Suprapubic skin (tissue), 4 donors: Measurements from ENCODE around the gene MUC5B.

Experiments
- EP300 ChIP-seq: sonication (generic); formaldehyde crosslinking; IDR thresholded peaks from one replicate; pipeline ENCODE4 v1.6.1; 2017; ENCODE audit warnings: antibody characterized with exemption
- POLR2AphosphoS5 ChIP-seq, 3 donors: sonication (generic); formaldehyde crosslinking; IDR thresholded peaks; one replicate each; pipeline ENCODE4 v1.6.1; 2017; ENCODE audit warnings: antibody characterized with exemption in 3 of 3
- TF ChIP-seq, protein P1 (sequence below), 2 donors: fragments of 200-600 bp in 1 of 2; fragments of 450-650 bp in 1 of 2; sonication (generic) in 1 of 2; IDR thresholded peaks; one replicate each; pipeline ENCODE4 v1.5.1; 2016 to 2019; ENCODE audit warnings: antibody characterized with exemption in 2 of 2, mild to moderate bottlenecking in 1 of 2, moderate library complexity in 1 of 2

DNA sequence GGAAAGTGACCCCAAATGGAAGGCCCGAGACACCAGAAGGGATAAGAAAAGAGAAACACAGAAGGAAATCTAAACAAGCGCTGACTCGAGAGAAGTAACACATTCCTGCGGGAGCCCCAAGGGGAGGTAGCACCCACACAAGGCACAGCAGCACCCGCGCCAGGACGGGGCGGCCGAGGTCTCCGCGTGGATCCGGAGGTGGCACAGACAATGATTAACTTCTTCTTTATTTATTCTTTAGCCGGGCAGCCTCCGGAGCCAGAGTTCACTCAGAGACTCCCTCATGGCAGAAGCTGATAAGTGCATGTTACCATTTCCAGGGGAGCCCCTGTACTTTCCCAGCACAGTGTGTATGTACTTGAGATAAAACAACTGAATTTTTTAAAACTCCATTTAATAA lies 81.5 kb downstream of the MUC5B start:
- TF ChIP-seq POLR2AphosphoS5 (IDR thresholded peaks at IDR 0.05) (no peak), EP300 (no peak)
- TF ChIP-seq, protein P1, sequence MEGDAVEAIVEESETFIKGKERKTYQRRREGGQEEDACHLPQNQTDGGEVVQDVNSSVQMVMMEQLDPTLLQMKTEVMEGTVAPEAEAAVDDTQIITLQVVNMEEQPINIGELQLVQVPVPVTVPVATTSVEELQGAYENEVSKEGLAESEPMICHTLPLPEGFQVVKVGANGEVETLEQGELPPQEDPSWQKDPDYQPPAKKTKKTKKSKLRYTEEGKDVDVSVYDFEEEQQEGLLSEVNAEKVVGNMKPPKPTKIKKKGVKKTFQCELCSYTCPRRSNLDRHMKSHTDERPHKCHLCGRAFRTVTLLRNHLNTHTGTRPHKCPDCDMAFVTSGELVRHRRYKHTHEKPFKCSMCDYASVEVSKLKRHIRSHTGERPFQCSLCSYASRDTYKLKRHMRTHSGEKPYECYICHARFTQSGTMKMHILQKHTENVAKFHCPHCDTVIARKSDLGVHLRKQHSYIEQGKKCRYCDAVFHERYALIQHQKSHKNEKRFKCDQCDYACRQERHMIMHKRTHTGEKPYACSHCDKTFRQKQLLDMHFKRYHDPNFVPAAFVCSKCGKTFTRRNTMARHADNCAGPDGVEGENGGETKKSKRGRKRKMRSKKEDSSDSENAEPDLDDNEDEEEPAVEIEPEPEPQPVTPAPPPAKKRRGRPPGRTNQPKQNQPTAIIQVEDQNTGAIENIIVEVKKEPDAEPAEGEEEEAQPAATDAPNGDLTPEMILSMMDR (IDR thresholded peaks at IDR 0.05): no peak
